GM12891 (cell line): ENCODE data around the gene DMXL1.
"Not testable (repeated sequence)": the region's sequence is repeated elsewhere in the genome, so short reads cannot be mapped to it uniquely, and the experiment has no call there.

Experiments used
- DNase-seq: peaks from one replicate; pipeline ENCODE4 v3.0.0; 2011; ENCODE audit warnings: low spot score; ENCODE audit not compliant: insufficient read length
- FAIRE-seq: peaks from 2 replicates; lab custom pipeline; 2011; peaks lifted over from hg19 to GRCh38; lab: Jason Lieb, UNC
- PAX5 ChIP-seq: IDR thresholded peaks from 2 replicates; pipeline ENCODE4 v1.6.1; 2011; ENCODE audit warnings: low read length, moderate library complexity, mild to moderate bottlenecking; ENCODE audit not compliant: insufficient read depth, severe bottlenecking
- POLR2A ChIP-seq: IDR thresholded peaks from 2 replicates; pipeline ENCODE4 v1.6.1; 2011; ENCODE audit warnings: low read depth, low read length, control low read depth
- POLR2AphosphoS5 ChIP-seq: IDR thresholded peaks from 2 replicates; pipeline ENCODE4 v1.6.1; 2011; ENCODE audit warnings: low read depth, low read length, control low read depth
- POU2F2 ChIP-seq: IDR thresholded peaks from 2 replicates; pipeline ENCODE4 v1.6.1; 2011; ENCODE audit warnings: low read depth, mild to moderate bottlenecking, control low read depth, low read length, moderate library complexity
- SPI1 ChIP-seq: IDR thresholded peaks from 2 replicates; pipeline ENCODE4 v1.6.1; 2011; ENCODE audit warnings: low read depth, low read length, control low read depth
- TAF1 ChIP-seq: IDR thresholded peaks from 2 replicates; pipeline ENCODE4 v1.6.1; 2011; ENCODE audit warnings: low read depth, low read length, control low read depth

Gene DMXL1

DNA sequence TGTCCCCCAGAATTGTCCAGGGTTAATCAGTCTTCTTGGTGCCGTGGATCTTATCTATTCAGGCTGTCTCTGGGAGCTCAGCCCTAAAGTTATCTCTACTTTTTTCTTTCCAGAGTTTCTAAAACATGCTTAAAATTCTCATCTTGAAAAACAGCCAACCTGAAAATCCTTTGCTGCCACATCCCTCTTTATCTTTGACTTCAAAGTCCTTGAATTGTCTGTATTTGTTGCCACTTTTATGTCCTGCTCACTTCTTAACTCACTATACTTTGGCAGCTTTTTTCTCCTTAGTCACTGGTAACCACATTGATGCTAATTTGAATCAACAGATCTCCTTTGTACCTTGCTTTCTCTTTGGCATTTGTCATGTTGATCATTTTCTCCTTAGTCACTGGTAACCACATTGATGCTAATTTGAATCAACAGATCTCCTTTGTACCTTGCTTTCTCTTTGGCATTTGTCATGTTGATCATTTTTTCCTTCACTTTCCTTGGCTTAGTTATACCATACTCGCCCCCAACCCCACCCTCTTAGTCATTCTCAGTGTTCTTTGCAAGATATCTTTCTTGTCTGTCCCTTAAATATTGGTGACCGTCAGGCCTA, 8.5 kb downstream of the DMXL1 start:
- no peak for DNase-seq
- FAIRE-seq, result peak; percentile 91
- TF ChIP-seq TAF1 (no peak), POLR2A (no peak), PAX5 (no peak), POLR2AphosphoS5 (no peak), POU2F2 (no peak), SPI1 (no peak)

DNA sequence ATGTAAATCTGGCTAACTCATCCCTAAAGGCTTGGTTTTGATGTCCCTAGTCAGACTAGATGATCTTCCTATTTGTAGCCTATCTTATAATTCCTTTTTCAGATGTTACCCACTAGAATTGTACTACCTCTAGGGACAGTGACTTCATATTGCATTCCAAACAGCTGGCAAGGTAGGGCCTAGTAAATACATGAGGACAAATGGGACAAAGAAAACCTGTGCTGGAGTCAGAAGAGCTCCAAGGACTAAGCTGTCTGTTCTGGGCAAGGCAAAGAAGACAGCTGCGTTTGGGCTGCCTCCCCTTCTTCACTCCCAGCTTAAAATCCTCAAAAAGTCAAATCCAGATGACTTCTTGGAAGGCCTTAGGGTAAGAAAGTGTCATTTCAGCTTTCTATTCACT, 10.0 kb downstream of the DMXL1 start:
- TF ChIP-seq SPI1 (no peak), POU2F2 (no peak), TAF1 (no peak), POLR2AphosphoS5 (no peak), PAX5 (no peak), POLR2A (no peak)
- DNase-seq, result no peak
- no peak for FAIRE-seq

DNA sequence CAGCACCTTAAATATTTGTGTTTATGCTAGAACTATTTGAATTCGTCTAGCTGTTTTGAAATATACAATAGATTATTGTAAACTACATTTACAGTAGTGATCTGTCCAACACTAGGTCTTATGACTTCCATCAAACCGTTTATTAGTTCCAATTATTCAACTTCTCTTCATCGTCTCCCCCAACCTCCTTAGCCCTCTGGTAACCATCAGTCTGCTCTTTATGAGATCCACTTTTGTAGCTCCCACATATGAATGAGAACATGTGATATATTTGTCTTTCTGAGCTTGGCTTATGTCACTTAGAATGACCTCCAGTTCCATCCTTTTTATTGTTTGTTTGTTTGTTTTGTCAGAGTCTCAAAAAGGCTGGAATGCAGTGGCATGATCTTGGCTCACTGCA, 11.8 kb downstream of the DMXL1 start:
- FAIRE-seq, result no peak

DNA sequence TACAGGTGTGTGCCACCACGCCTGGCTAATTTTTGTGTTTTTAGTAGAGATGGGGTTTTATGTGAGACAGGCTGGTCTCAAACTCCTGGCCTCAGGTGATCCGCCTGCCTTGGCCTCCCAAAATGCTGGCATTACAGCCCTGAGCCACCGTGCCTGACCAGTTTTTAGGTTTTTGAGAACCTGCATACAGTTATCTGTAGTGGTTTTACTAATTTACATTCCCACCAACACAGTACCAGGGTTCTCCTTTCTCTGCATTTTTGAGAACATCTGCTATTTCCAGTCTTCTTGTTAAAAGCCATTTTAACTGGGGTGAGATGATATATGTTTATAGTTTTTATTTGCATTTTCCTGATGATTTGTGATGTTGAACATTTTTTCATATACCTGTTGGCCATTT, 12.8 kb downstream of the DMXL1 start:
- no peak for TF ChIP-seq TAF1
- 0 out of 2 replicates have a peak, but pooled peaks have one; percentile 1 for TF ChIP-seq SPI1
- no peak for DNase-seq

More for the DNA sequence above, 11.8 kb downstream of the DMXL1 start:
- TF ChIP-seq PAX5, result no peak
- no peak for TF ChIP-seq TAF1
- no peak for TF ChIP-seq SPI1
- no peak for TF ChIP-seq POLR2AphosphoS5
- DNase-seq, result no peak

DNA sequence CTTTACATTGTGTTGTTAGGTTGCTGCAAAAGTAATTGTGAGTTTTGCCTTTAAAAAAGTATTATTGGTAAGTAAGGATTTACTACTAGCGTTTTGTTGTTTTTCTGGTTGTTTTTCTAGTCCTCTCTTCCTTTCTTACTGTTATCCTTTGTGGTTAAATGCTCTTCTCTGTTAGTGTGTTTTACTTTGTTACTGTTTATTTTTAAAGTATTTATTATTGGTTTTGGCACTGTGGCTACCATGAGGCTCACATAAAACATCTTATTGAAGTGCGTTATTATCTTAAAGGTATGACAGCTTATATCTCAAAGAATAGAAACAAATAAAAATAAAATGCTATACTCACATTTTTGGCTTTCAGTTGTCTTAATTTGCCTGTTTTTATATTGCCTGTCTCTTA, 17.6 kb downstream of the DMXL1 start:
- FAIRE-seq (no peak), DNase-seq (no peak)
- TF ChIP-seq TAF1 (no peak), SPI1 (no peak), POLR2AphosphoS5 (no peak), POLR2A (no peak), POU2F2 (no peak), PAX5 (no peak)

More for the DNA sequence above, 12.8 kb downstream of the DMXL1 start:
- no peak for FAIRE-seq

DNA sequence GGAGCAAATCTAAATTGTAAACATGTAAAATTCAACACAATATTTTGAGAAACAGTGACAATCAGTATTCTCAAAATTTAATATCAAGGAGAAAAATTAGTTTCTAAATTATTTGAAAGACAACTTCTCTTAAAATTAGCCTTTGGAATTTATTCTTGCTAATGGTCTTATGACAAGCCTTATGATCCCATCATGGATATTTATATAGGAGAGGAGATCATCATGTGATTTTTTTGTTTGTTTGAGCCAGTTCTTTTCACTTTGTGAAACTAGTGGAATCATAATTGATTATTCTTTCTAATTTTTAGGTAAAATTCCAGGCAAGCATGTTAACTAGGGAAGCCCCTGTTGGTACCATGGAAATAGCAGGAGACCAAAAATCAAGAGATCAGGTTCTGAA, 24.7 kb downstream of the DMXL1 start:
- FAIRE-seq, result no peak
- TF ChIP-seq SPI1, result no peak
- TF ChIP-seq POLR2A, result no peak
- no peak for TF ChIP-seq TAF1
- TF ChIP-seq PAX5, result no peak
- TF ChIP-seq POLR2AphosphoS5, result no peak
- TF ChIP-seq POU2F2, result no peak
- no peak for DNase-seq

DNA sequence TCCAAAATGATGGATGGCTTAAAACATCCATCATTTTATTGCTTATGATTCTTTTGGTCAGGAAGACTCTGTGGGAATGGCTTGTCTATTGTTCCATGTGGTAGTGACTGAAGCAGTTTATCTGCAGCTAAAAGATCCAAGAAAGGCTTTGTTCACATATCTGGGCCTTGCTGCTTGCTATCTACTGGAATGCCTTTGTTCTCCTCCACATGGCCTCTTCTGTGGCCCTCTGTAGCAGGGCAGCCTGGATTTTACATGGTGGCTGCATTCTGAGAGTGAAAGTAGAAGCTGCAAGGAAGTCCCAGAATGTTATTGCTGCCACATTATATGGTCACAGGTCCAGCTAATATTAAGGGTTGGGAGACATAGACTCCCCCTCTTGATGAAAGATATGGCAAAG, 35.1 kb downstream of the DMXL1 start:
- FAIRE-seq, result no peak
- DNase-seq, result no peak
- TF ChIP-seq SPI1 (no peak), TAF1 (no peak), PAX5 (no peak), POLR2A (no peak), POU2F2 (no peak), POLR2AphosphoS5 (no peak)

DNA sequence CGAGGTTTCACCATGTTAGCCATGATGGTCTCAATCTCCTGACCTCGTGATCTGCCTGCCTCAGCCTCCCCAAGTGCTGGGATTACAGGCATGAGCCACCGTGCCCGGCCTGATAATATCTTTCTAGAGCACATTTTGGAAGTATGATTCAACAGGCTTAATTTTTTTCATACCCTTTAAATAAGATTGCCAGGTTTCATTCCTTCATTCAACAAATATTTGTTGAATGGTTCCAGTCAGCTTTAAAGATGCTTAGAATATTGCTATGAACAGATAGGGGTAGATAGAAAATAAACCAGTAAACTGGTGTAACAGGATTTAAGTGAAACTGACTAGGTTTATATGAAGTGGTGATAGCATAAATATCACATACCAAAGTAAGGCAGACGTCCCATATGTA, 41.3 kb downstream of the DMXL1 start:
- DNase-seq, result no peak
- FAIRE-seq, result no peak
- no peak for TF ChIP-seq SPI1
- TF ChIP-seq POU2F2, result no peak
- no peak for TF ChIP-seq POLR2AphosphoS5
- no peak for TF ChIP-seq TAF1
- TF ChIP-seq POLR2A, result no peak
- TF ChIP-seq PAX5, result no peak

DNA sequence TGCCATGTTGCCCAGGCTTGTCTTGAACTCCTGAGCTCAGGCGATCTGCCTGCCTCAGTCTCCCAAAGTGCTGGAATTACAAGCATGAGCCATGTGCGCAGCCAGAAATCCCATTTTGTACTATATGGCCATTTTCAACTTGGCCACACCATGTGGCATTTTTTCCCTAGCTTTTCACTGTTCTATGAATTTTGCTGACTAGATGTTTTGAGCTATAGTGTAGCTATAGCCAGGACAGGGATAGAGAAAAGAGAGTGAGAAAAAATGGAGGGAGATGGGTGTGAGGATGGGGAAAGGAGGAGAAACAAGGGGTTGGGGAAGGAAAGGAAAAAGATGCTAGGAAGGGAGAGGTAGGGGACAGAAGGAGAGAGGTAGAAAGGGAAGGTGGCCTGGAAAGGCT, 46.4 kb downstream of the DMXL1 start:
- FAIRE-seq, result no peak
- TF ChIP-seq SPI1, result no peak
- TF ChIP-seq POU2F2, result no peak
- no peak for TF ChIP-seq POLR2AphosphoS5
- no peak for TF ChIP-seq POLR2A
- TF ChIP-seq PAX5, result no peak
- TF ChIP-seq TAF1, result no peak
- DNase-seq, result no peak

DNA sequence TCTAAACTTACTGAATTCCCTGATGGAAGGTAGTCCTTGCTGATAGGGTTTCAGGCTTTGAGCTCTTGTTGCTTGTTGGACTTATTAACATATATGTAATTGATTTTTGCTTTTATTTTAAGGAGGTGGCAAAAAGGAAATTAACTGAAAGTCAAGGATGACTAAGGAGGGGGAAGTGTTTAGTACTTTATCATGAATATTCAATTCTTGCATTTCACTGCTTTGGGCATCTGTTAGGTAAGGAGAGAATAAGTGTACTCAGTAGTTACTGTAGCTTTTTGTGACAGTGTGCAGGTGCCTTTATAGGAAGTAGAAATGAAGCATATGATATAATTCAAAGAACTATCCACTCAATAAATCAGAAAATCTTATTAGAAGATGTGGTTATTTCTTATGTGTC, 47.1 kb downstream of the DMXL1 start:
- TF ChIP-seq POLR2AphosphoS5 (no peak), TAF1 (no peak), SPI1 (no peak), POLR2A (no peak), PAX5 (no peak), POU2F2 (no peak)
- FAIRE-seq, result no peak
- no peak for DNase-seq

DNA sequence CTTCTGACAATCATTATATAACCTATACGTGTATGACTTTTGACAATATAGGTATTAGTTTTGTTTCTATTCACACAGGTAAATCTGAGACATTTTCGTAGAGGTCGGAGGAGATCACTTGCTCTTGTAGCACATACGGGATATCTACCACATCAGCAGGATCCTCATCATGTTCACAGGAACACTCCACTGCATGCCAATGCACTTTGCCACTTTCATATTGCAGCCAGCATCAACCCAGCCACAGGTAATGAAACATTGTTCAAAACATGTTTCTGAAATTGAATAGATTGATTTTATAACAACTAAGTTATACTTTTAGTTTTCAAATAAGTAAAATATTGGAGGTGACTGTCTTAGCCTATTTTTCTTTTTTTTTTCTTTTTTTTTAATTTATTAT, 50.0 kb downstream of the DMXL1 start:
- no peak for TF ChIP-seq POLR2AphosphoS5
- TF ChIP-seq TAF1, result no peak
- no peak for TF ChIP-seq PAX5
- no peak for TF ChIP-seq POU2F2
- TF ChIP-seq SPI1, result no peak
- no peak for TF ChIP-seq POLR2A
- DNase-seq (no peak), FAIRE-seq (peak; percentile 47)

DNA sequence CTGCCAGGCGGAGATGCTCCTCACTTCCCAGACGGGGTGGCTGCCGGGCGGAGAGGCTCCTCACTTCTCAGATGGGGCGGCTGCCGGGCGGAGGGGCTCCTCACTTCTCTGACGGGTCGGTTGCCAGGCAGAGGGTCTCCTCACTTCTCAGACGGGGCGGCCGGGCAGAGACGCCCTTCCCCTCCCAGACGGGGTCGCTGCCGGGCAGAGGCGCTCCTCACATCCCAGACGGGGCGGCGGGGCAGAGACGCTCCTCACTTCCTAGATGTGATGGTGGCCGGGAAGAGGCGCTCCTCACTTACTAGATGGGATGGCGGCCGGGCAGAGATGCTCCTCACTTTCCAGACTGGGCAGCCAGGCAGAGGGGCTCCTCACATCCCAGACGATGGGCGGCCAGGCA, 51.6 kb downstream of the DMXL1 start:
- DNase-seq, FAIRE-seq: not testable (repeated sequence)
